Spleen (tissue), 11 donors: ENCODE results near the gene UNC5CL. TPM values are rescaled to one million over a fixed set of nuclear protein-coding genes. Genes with fewer than 3 reads are reported as not detected.

Source experiments
- DNase-seq: peaks from one replicate; pipeline ENCODE4 v3.0.0-alpha.2; 2020
- H3K27ac ChIP-seq, 8 donors: fragments of 200-600 bp; sonication (generic) in 7 of 8; 1 replicate in 4 of 8; 2 replicates in 4 of 8; pipeline versions ENCODE4 v1.5.0 to v1.8.0; 2016 to 2021; ENCODE audit warnings: inconsistent platforms in 4 of 8, mild to moderate bottlenecking in 4 of 8, moderate library complexity in 1 of 8
- H3K27me3 ChIP-seq, 7 donors: fragments of 200-600 bp; sonication (generic) in 6 of 7; replicated peaks in 1 of 7; 1 replicate in 4 of 7; 2 replicates in 3 of 7; pipeline versions ENCODE4 v1.5.0 to v1.8.0; 2016 to 2021; ENCODE audit warnings: inconsistent platforms in 3 of 7, mild to moderate bottlenecking in 1 of 7
- H3K36me3 ChIP-seq, 6 donors: fragments of 200-600 bp; sonication (generic) in 5 of 6; 1 replicate in 4 of 6; 2 replicates in 2 of 6; pipeline versions ENCODE4 v1.5.0 to v1.8.0; 2016 to 2021; ENCODE audit warnings: inconsistent platforms in 2 of 6
- H3K4me1 ChIP-seq, 6 donors: fragments of 200-600 bp; sonication (generic) in 5 of 6; 1 replicate in 3 of 6; 2 replicates in 3 of 6; pipeline versions ENCODE4 v1.5.0 to v1.8.0; 2016 to 2021; ENCODE audit warnings: inconsistent platforms in 3 of 6
- H3K4me3 ChIP-seq, 8 donors: fragments of 200-600 bp; sonication (generic) in 7 of 8; 1 replicate in 4 of 8; 2 replicates in 4 of 8; pipeline versions ENCODE4 v1.5.0 to v1.8.0; 2016 to 2021; ENCODE audit warnings: inconsistent platforms in 4 of 8, mild to moderate bottlenecking in 4 of 8, moderate library complexity in 2 of 8
- H3K9me3 ChIP-seq, 8 donors: fragments of 200-600 bp; sonication (generic) in 7 of 8; 1 replicate in 4 of 8; 2 replicates in 4 of 8; pipeline versions ENCODE4 v1.5.0 to v1.8.0; 2016 to 2021; ENCODE audit warnings: inconsistent platforms in 4 of 8
- CTCF ChIP-seq, 11 experiments: fragments of 200-600 bp in 7 of 11; fragments of 450-650 bp in 4 of 11; sonication (generic) in 4 of 11; IDR thresholded peaks in 8 of 11; conservative IDR thresholded peaks in 3 of 11; 1 replicate in 7 of 11; 2 replicates in 4 of 11; pipeline versions ENCODE4 v1.4.0 to v1.8.0; 2016 to 2021; ENCODE audit warnings: antibody characterized with exemption in 11 of 11, inconsistent platforms in 4 of 11, mild to moderate bottlenecking in 1 of 11
- POLR2A ChIP-seq, 3 donors: fragments of 450-650 bp; IDR thresholded peaks; one replicate each; pipeline ENCODE4 v1.5.1; 2017; ENCODE audit warnings: antibody characterized with exemption in 3 of 3, mild to moderate bottlenecking in 1 of 3
- POLR2AphosphoS5 ChIP-seq, 3 donors: sonication (generic); formaldehyde crosslinking; IDR thresholded peaks; one replicate each; pipeline ENCODE4 v1.5.1; 2017; ENCODE audit warnings: antibody characterized with exemption in 3 of 3
- WGBS, 5 donors: extraction: QIAGEN DNeasy Blood & Tissue Kit in 3 of 5; methylation state at CpG; one replicate each; pipeline versions ENCODE4 v1.1.5 to v1.1.7; 2013 to 2018; 5-methylcytosine and 5-hydroxymethylcytosine counted together
- intact Hi-C: fragments of 100-400 bp; cut with DNase I; formaldehyde crosslinking; loops from one replicate; pipeline ENCODE4 v1.15.0; 2023; ENCODE audit warnings: low total_unique reads
- polyA plus RNA-seq, 3 donors: library from polyadenylated mRNA; stranded (reverse); fragments of 200-250 nt; gene quantifications; one replicate each; pipeline ENCODE4 v1.2.1, GENCODE V29; 2013
- total RNA-seq, 7 donors: library from RNA; depleted of rRNA in 3 of 7; stranded (reverse); fragments of >200 nt in 3 of 7; fragmentation: NEBNext Ultra II Directional in 4 of 7; extraction: Animal tissue kit (Norgen Biotek cat#: 25700) in 4 of 7; gene quantifications; one replicate each; pipeline versions ENCODE4 v1.1.0 to v1.2.1, GENCODE V29; 2016 to 2021
- donor health status: healthy with polysubstance abuse.
- donor health status: DM: no; HTN: no; CAD: no; lungs with moderate emphysema.
- donor health status: DM: no; HTN: no; CAD: no.
- donor health status: Bipolar disorder and iron deficiency.
- donor health status: healthy.
- donor health status: DM: no; HTN: no; CAD: no.
- donor health status: DM: yes; HTN: yes; CAD: no.

UNC5CL gene
- total and polyA plus RNA-seq, 10 donors: 1.4 to 3.9 (median 2.7) TPM

GRCh38 chr6:41043151-41043550 lies 4.1 kb upstream of the UNC5CL start:
- no peak for DNase-seq
- no peaks in the 10 kb centered on the region for H3K27me3 ChIP-seq
- no peak overlapping the region for H3K27ac ChIP-seq
- no peaks in the 10 kb centered on the region for H3K4me1 ChIP-seq
- no peaks in the 10 kb centered on the region for H3K9me3 ChIP-seq
- whole genome bisulfite sequencing, 5 donors: 93 to 100% (median 98%) methylated on average over 3 of the region's 3 CpGs
- peaks cover 0 to 18% (median 0%) of the 10 kb centered on the region in 6 donors for H3K36me3 ChIP-seq
- intact Hi-C loops: no loop called here
- TF ChIP-seq POLR2A (IDR thresholded peaks at IDR 0.05) (no peak), CTCF (IDR thresholded peaks at IDR 0.05 in 8 of 11, conservative IDR thresholded peaks at IDR 0.05 in 3 of 11) (no peak), POLR2AphosphoS5 (IDR thresholded peaks at IDR 0.05) (no peak)
- no peak overlapping the region for H3K4me3 ChIP-seq

GRCh38 chr6:41042226-41043055 lies 3.4 kb upstream of the UNC5CL start, which contains the start of gene TSPO2:
Gene TSPO2 (plus strand): TSS chr6:41042467. CDS start chr6:41042986, 519 bp downstream.
- H3K9me3 ChIP-seq: no peaks in the 10 kb centered on the region
- H3K27me3 ChIP-seq: no peaks in the 10 kb centered on the region
- no peak for DNase-seq
- intact Hi-C loops: no loop called here
- 82 to 96% (median 85%) methylated on average over 10 of the region's 10 CpGs for WGBS, 5 donors
- H3K36me3 ChIP-seq: peaks cover 0 to 17% (median 0%) of the 10 kb centered on the region in 6 donors
- H3K4me1 ChIP-seq: no peaks in the 10 kb centered on the region
- H3K27ac ChIP-seq: no peak within 1 kb of the TSS
- no peak within 1 kb of the TSS for H3K4me3 ChIP-seq
- TF ChIP-seq CTCF (IDR thresholded peaks at IDR 0.05 in 8 of 11, conservative IDR thresholded peaks at IDR 0.05 in 3 of 11) (no peak), POLR2A (IDR thresholded peaks at IDR 0.05) (no peak), POLR2AphosphoS5 (IDR thresholded peaks at IDR 0.05) (no peak)

GRCh38 chr6:41040940-41041536 lies 2.0 kb upstream of the UNC5CL start:
- DNase-seq: no peak
- Histone ChIP-seq H3K27me3 (no peaks in the 10 kb centered on the region), H3K36me3 (peaks cover 0 to 11% (median 0%) of the 10 kb centered on the region in 6 donors), H3K4me3 (no peak overlapping the region), H3K9me3 (no peaks in the 10 kb centered on the region), H3K27ac (no peak overlapping the region), H3K4me1 (no peaks in the 10 kb centered on the region)
- 67 to 91% (median 76%) methylated on average over 1 of the region's 1 CpG for WGBS, 5 donors
- no peak for TF ChIP-seq CTCF (IDR thresholded peaks at IDR 0.05 in 8 of 11, conservative IDR thresholded peaks at IDR 0.05 in 3 of 11)
- TF ChIP-seq POLR2AphosphoS5 (IDR thresholded peaks at IDR 0.05): no peak
- TF ChIP-seq POLR2A (IDR thresholded peaks at IDR 0.05): no peak
- intact Hi-C loops: no loop called here
